Mesenchymal stem cell (in vitro differentiated cells and primary cell): ENCODE data around the gene DPP6.

Source experiments
- DNase-seq: peaks from one replicate; pipeline ENCODE4 v3.0.0-alpha.2; 2013
- H2AFZ ChIP-seq: one replicate; pipeline ENCODE4 v1.6.1; 2013; ENCODE audit warnings: low read depth, mild to moderate bottlenecking, control low read depth, inconsistent platforms, low read length, moderate library complexity
- H2AK5ac ChIP-seq: 2 replicates; pipeline ENCODE4 v1.6.1; 2013; ENCODE audit warnings: low read length, moderate library complexity, mild to moderate bottlenecking, inconsistent platforms; ENCODE audit not compliant: severe bottlenecking
- H2BK120ac ChIP-seq: one replicate; pipeline ENCODE4 v1.6.1; 2013; ENCODE audit warnings: low read depth, mild to moderate bottlenecking, inconsistent platforms, low read length, moderate library complexity
- H2BK12ac ChIP-seq, 2 experiments: one replicate each; pipeline ENCODE4 v1.6.1; 2013; ENCODE audit warnings: inconsistent platforms in 2 of 2, low read length in 2 of 2, mild to moderate bottlenecking in 2 of 2, moderate library complexity in 2 of 2, control low read depth in 1 of 2
- H2BK15ac ChIP-seq: one replicate; pipeline ENCODE4 v1.6.1; 2013; ENCODE audit warnings: mild to moderate bottlenecking, low read depth, inconsistent platforms; ENCODE audit not compliant: poor library complexity, severe bottlenecking
- H2BK5ac ChIP-seq: 2 replicates; pipeline ENCODE4 v1.6.1; 2013; ENCODE audit warnings: low read depth, mild to moderate bottlenecking, low read length, control low read depth, inconsistent platforms; ENCODE audit not compliant: poor library complexity, severe bottlenecking
- H3K14ac ChIP-seq, 2 experiments: one replicate each; pipeline ENCODE4 v1.6.1; 2013; ENCODE audit warnings: inconsistent platforms in 2 of 2, low read length in 2 of 2, control low read depth in 1 of 2, mild to moderate bottlenecking in 1 of 2, moderate library complexity in 1 of 2
- H3K18ac ChIP-seq, 2 experiments: one replicate each; pipeline ENCODE4 v1.6.1; 2013; ENCODE audit warnings: inconsistent platforms in 2 of 2, low read length in 2 of 2, control low read depth in 1 of 2, low read depth in 1 of 2, mild to moderate bottlenecking in 1 of 2
- H3K23ac ChIP-seq, 2 experiments: one replicate each; pipeline ENCODE4 v1.6.1; 2013; ENCODE audit warnings: inconsistent platforms in 2 of 2, low read length in 2 of 2, mild to moderate bottlenecking in 2 of 2, moderate library complexity in 2 of 2, control low read depth in 1 of 2
- H3K27ac ChIP-seq: 2 replicates; pipeline ENCODE4 v1.5.1; 2013; ENCODE audit warnings: mild to moderate bottlenecking, moderate library complexity, low read length, control low read depth, inconsistent platforms; ENCODE audit not compliant: poor library complexity, severe bottlenecking
- H3K27me3 ChIP-seq, 2 experiments: 2 replicates each; pipeline versions ENCODE4 v1.6.1 to v1.7.0; 2013; ENCODE audit warnings: low read length in 2 of 2, mild to moderate bottlenecking in 2 of 2, moderate library complexity in 2 of 2, control low read depth in 1 of 2, inconsistent platforms in 1 of 2; ENCODE audit not compliant: control insufficient read depth in 1 of 2, insufficient read depth in 1 of 2
- H3K36me3 ChIP-seq, 2 experiments: 2 replicates each; pipeline versions ENCODE4 v1.6.1 to v1.7.0; 2013; ENCODE audit warnings: low read length in 2 of 2, control low read depth in 1 of 2, inconsistent platforms in 1 of 2, low read depth in 1 of 2, mild to moderate bottlenecking in 1 of 2; ENCODE audit not compliant: insufficient read depth in 2 of 2, control insufficient read depth in 1 of 2
- H3K4ac ChIP-seq, 2 experiments: one replicate each; pipeline ENCODE4 v1.6.1; 2013; ENCODE audit warnings: inconsistent platforms in 2 of 2, low read length in 2 of 2, mild to moderate bottlenecking in 2 of 2, moderate library complexity in 2 of 2, control low read depth in 1 of 2, low read depth in 1 of 2
- H3K4me1 ChIP-seq: 2 replicates; pipeline ENCODE4 v1.6.1; 2013; ENCODE audit warnings: low read depth, low read length, control low read depth; ENCODE audit not compliant: control insufficient read depth, insufficient read depth
- H3K4me2 ChIP-seq: 2 replicates; pipeline ENCODE4 v1.6.1; 2013; ENCODE audit warnings: low read length, mild to moderate bottlenecking, inconsistent platforms; ENCODE audit not compliant: poor library complexity, severe bottlenecking
- H3K4me3 ChIP-seq, 2 experiments: 2 replicates each; pipeline versions ENCODE4 v1.5.1 to v1.7.0; 2013; ENCODE audit warnings: low read length in 2 of 2, mild to moderate bottlenecking in 2 of 2, control low read depth in 1 of 2, low read depth in 1 of 2; ENCODE audit not compliant: insufficient read depth in 1 of 2
- H3K79me1 ChIP-seq: replicated peaks from 2 replicates; pipeline ENCODE4 v1.6.1; 2013; ENCODE audit warnings: mild to moderate bottlenecking, control low read depth, low read length, inconsistent platforms; ENCODE audit not compliant: poor library complexity, severe bottlenecking
- H3K9ac ChIP-seq: 2 replicates; pipeline ENCODE4 v1.7.0; 2013; ENCODE audit warnings: mild to moderate bottlenecking, low read length, moderate library complexity
- H3K9me3 ChIP-seq: 2 replicates; pipeline ENCODE4 v1.7.0; 2013; ENCODE audit warnings: mild to moderate bottlenecking, low read length; ENCODE audit not compliant: control insufficient read depth
- H4K8ac ChIP-seq: one replicate; pipeline ENCODE4 v1.6.1; 2013; ENCODE audit warnings: inconsistent platforms, mild to moderate bottlenecking, low read length, moderate library complexity
- H4K91ac ChIP-seq: one replicate; pipeline ENCODE4 v1.6.1; 2013; ENCODE audit warnings: mild to moderate bottlenecking, low read length, inconsistent platforms
- WGBS: methylation state at CpG from one replicate; pipeline ENCODE4 v1.1.7; 2013; ENCODE audit warnings: mixed read lengths; 5-methylcytosine and 5-hydroxymethylcytosine counted together

DPP6 gene

DNA sequence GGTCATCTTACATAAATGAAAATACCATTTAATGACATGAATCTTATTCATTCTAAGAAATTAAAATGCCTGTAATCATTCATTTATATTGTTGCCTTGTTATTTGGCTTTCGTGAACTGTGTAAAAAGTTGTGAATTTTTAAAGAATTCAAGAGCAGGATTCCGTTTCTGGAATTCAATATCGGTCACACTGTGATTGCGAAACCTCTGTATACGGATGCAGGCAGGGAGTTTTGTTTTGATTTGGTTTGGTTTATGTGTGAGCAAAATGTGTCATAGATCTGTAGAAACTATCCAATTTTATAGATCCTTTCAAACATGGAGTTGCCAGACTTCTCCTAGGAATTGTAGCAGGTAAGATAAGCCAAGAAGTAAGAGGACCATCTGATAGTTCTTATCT, 441.4 kb downstream of the DPP6 start:
- no peak overlapping the region for H3K27ac ChIP-seq
- no peak overlapping the region for H4K91ac ChIP-seq
- H3K18ac ChIP-seq: no peak overlapping the region
- no peaks in the 10 kb centered on the region for H3K27me3 ChIP-seq
- 77% methylated on average over 5 of the region's 5 CpGs for WGBS
- no peak overlapping the region for H3K4me3 ChIP-seq
- no peak overlapping the region for H2BK120ac ChIP-seq
- no peak overlapping the region for H2AK5ac ChIP-seq
- no peaks in the 10 kb centered on the region for H3K36me3 ChIP-seq
- no peak overlapping the region for H4K8ac ChIP-seq
- no peak overlapping the region for H3K14ac ChIP-seq
- peaks cover 5% of the 10 kb centered on the region for H3K9me3 ChIP-seq
- no peak overlapping the region for H3K4ac ChIP-seq
- no peak for DNase-seq
- H3K79me1 ChIP-seq: no peaks in the 10 kb centered on the region
- no peak overlapping the region for H3K9ac ChIP-seq
- H2BK12ac ChIP-seq: no peak overlapping the region
- H2BK5ac ChIP-seq: no peak overlapping the region
- no peak overlapping the region for H3K4me2 ChIP-seq
- H2AFZ ChIP-seq: no peak overlapping the region
- no peak overlapping the region for H2BK15ac ChIP-seq
- no peaks in the 10 kb centered on the region for H3K4me1 ChIP-seq
- H3K23ac ChIP-seq: no peak overlapping the region

DNA sequence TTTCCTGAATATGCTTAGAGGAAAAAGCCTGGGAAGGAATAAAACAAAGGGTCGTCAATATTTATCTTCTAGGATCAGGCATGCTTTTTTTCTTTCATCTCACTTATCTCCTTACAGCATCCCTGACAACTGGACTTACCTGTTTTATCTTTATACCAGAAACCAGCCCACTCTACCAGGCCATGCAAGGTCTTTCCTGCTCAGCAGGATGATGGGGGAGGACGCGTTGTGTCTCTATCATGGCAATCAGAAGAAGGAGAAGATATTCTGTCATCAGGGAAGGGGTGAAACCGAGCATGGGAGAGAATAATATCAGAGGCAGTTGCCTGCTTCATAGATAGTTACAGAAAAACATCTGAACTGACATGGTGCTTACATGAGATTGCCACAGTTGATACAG, 445.6 kb downstream of the DPP6 start:
- Histone ChIP-seq H4K8ac (no peak overlapping the region), H2BK15ac (no peak overlapping the region), H3K9ac (no peak overlapping the region), H3K18ac (no peak overlapping the region), H2AK5ac (no peak overlapping the region), H3K14ac (no peak overlapping the region), H3K4ac (no peak overlapping the region), H3K27ac (no peak overlapping the region), H3K27me3 (no peaks in the 10 kb centered on the region), H3K36me3 (no peaks in the 10 kb centered on the region), H4K91ac (no peak overlapping the region), H3K4me1 (no peaks in the 10 kb centered on the region), H2BK5ac (no peak overlapping the region), H3K4me2 (no peak overlapping the region), H3K23ac (no peak overlapping the region), H2BK120ac (no peak overlapping the region), H2BK12ac (no peak overlapping the region), H3K79me1 (no peaks in the 10 kb centered on the region), H3K9me3 (peaks cover 4% of the 10 kb centered on the region), H3K4me3 (no peak overlapping the region), H2AFZ (no peak overlapping the region)
- no peak for DNase-seq
- WGBS: 49% methylated on average over 4 of the region's 4 CpGs

DNA sequence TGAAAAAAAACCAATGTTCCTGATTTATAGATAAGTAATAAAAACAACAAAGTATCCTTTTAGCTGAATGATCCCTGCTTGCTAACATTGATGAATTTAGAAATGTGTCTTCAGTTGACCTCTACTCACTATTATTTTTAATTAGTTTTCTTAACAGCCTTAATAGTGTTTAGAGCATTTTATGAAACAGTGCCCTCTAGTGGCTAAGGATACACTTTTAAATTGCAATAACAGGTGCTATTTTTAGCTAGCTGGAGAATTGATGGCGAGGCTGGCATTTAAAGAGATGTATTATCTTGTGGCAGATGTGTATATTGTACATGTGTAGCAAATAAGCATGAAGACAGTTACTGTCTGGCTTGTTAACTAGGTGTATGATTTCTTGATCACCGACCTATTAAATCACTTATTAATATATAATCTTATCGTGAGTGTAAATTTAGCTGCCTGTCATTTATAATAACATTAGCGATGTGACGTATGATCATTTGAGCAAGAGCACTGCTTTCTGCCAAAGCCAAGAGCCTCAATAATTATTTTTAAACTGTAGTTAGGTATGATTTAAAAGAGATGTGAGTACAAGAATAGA, 451.9 kb downstream of the DPP6 start:
- H3K4me3 ChIP-seq: no peak overlapping the region
- peak; percentile 24 for DNase-seq
- no peak overlapping the region for H3K27ac ChIP-seq

DNA sequence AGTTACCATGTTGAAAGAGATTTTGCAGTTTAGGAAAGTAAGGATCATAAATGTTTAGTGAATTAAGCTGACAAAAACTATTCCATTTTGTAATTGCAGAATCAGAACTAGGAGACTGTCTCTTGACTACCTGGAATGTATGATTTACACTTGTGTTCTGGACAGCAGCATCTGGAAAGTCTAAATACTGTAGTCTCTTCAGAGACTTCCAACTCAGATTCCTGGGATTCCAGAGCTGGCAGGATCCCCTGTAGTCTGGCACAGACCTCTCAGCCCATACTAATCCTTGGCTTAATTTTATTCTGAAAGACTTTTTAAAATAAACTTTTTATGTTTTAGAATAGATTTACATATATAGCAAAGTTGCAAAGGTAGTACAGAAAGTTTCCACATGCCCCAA, 452.7 kb downstream of the DPP6 start:
- Histone ChIP-seq H3K36me3 (no peaks in the 10 kb centered on the region), H4K91ac (no peak overlapping the region), H2BK15ac (no peak overlapping the region), H3K4me1 (no peaks in the 10 kb centered on the region), H3K14ac (no peak overlapping the region), H3K9me3 (peaks cover 8% of the 10 kb centered on the region), H3K4me2 (no peak overlapping the region), H3K79me1 (no peaks in the 10 kb centered on the region), H2BK120ac (no peak overlapping the region), H3K27ac (no peak overlapping the region), H2BK5ac (no peak overlapping the region), H2AFZ (no peak overlapping the region), H4K8ac (no peak overlapping the region), H3K23ac (no peak overlapping the region), H3K4ac (no peak overlapping the region), H3K27me3 (no peaks in the 10 kb centered on the region), H2AK5ac (no peak overlapping the region), H3K4me3 (no peak overlapping the region), H3K18ac (no peak overlapping the region), H2BK12ac (no peak overlapping the region), H3K9ac (no peak overlapping the region)
- no peak for DNase-seq

More for the DNA sequence above, 451.9 kb downstream of the DPP6 start:
- H3K4ac ChIP-seq: no peak overlapping the region
- WGBS: 0% methylated on average over 1 of the region's 5 CpGs
- H3K18ac ChIP-seq: no peak overlapping the region
- H2AK5ac ChIP-seq: no peak overlapping the region
- H3K9ac ChIP-seq: no peak overlapping the region
- H3K4me1 ChIP-seq: no peaks in the 10 kb centered on the region
- no peaks in the 10 kb centered on the region for H3K27me3 ChIP-seq
- H3K36me3 ChIP-seq: no peaks in the 10 kb centered on the region
- H3K23ac ChIP-seq: no peak overlapping the region
- peaks cover under 1% of the 10 kb centered on the region for H3K9me3 ChIP-seq
- H2BK5ac ChIP-seq: no peak overlapping the region
- no peak overlapping the region for H4K91ac ChIP-seq
- H3K4me2 ChIP-seq: no peak overlapping the region
- no peak overlapping the region for H2BK120ac ChIP-seq
- H2BK12ac ChIP-seq: no peak overlapping the region
- no peak overlapping the region for H3K14ac ChIP-seq
- H2AFZ ChIP-seq: no peak overlapping the region
- no peaks in the 10 kb centered on the region for H3K79me1 ChIP-seq
- H4K8ac ChIP-seq: no peak overlapping the region
- H2BK15ac ChIP-seq: no peak overlapping the region
